ENCODE data around the gene RNF11. TPM values are rescaled to one million over a fixed set of nuclear protein-coding genes. Genes with fewer than 3 reads are reported as not detected.

RNF11 gene
- total and polyA plus RNA-seq, 7 donors: 64.3 to 137 (median 107) TPM

DNA sequence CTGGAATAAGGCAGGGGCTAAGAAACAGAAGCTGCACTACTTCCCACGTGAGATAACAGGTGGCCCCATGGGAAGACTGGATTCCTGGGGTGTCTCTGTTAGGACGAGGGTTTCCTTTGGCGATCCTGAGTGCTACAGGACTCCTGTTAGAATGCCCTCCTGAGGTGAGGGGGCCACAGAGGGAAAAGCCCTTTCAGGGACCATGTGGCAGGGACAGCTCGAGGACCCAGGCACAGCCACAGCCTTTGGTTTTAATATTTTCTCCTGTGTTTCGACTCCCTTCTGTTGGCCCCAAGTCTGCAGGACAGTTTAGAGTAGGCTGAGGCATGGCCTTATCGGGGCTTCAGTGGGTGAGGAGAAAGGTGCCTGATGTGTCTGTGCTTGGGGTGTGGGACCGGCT is 81.7 kb downstream of the RNF11 start:
- Histone ChIP-seq H3K9me3 (no peaks in the 10 kb centered on the region), H3K4me1 (no peaks in the 10 kb centered on the region), H3K27ac (no peak overlapping the region), H3K4me3 (no peak overlapping the region), H3K27me3 (ENCODE audit: insufficient read depth in 3 of 3, low read length in 2 of 3) (peaks cover 0 to 2% (median 0%) of the 10 kb centered on the region in 3 donors), H3K36me3 (ENCODE audit: insufficient read depth in 1 of 2, low read depth in 1 of 2) (no peaks in the 10 kb centered on the region)
- intact Hi-C loops (cut with DNase I): no loop called here
- 88 to 92% (median 88%) methylated on average over 7 of the region's 7 CpGs for WGBS, 3 donors
- no peak for DNase-seq
- ATAC-seq: no peak
- no peak for TF ChIP-seq CTCF (IDR thresholded peaks at IDR 0.05)

GRCh38 chr1:51320967-51321923 is 85.2 kb downstream of the RNF11 start:
- intact Hi-C loops (cut with DNase I): no loop called here
- no peaks in the 10 kb centered on the region for H3K4me1 ChIP-seq
- no peaks in the 10 kb centered on the region for H3K27me3 ChIP-seq (ENCODE audit: insufficient read depth in 3 of 3, low read length in 2 of 3)
- no peak overlapping the region for H3K27ac ChIP-seq
- no peaks in the 10 kb centered on the region for H3K9me3 ChIP-seq
- WGBS, 3 donors: 91 to 93% (median 92%) methylated on average over 11 of the region's 11 CpGs
- no peaks in the 10 kb centered on the region for H3K36me3 ChIP-seq (ENCODE audit: insufficient read depth in 1 of 2, low read depth in 1 of 2)
- no peak for DNase-seq
- no peak overlapping the region for H3K4me3 ChIP-seq
- no peak for ATAC-seq
- TF ChIP-seq CTCF (IDR thresholded peaks at IDR 0.05): no peak

- WGBS, 3 donors: 82 to 88% (median 84%) methylated on average over 2 of the region's 2 CpGs
- TF ChIP-seq CTCF (IDR thresholded peaks at IDR 0.05): no peak
- H3K36me3 ChIP-seq (ENCODE audit: insufficient read depth in 1 of 2, low read depth in 1 of 2): no peaks in the 10 kb centered on the region
These were observed 85.8 kb downstream of the RNF11 start for GRCh38 chr1:51321924-51322280.

GRCh38 chr1:51322417-51323101 is 86.5 kb downstream of the RNF11 start:
- Histone ChIP-seq H3K27me3 (ENCODE audit: insufficient read depth in 3 of 3, low read length in 2 of 3) (no peaks in the 10 kb centered on the region), H3K9me3 (no peaks in the 10 kb centered on the region), H3K4me1 (no peaks in the 10 kb centered on the region), H3K4me3 (no peak overlapping the region), H3K36me3 (ENCODE audit: insufficient read depth in 1 of 2, low read depth in 1 of 2) (no peaks in the 10 kb centered on the region), H3K27ac (no peak overlapping the region)
- intact Hi-C loops (cut with DNase I): no loop called here
- 84 to 92% (median 88%) methylated on average over 4 of the region's 4 CpGs for whole genome bisulfite sequencing, 3 donors
- ATAC-seq (no peak), DNase-seq (no peak)
- TF ChIP-seq CTCF (IDR thresholded peaks at IDR 0.05): no peak

More at GRCh38 chr1:51321924-51322280, 85.8 kb downstream of the RNF11 start:
- Histone ChIP-seq H3K4me3 (no peak overlapping the region), H3K27ac (no peak overlapping the region), H3K27me3 (ENCODE audit: insufficient read depth in 3 of 3, low read length in 2 of 3) (no peaks in the 10 kb centered on the region), H3K9me3 (no peaks in the 10 kb centered on the region), H3K4me1 (no peaks in the 10 kb centered on the region)
- intact Hi-C loops (cut with DNase I): no loop called here
- no peak for ATAC-seq
- DNase-seq: no peak

Other genes starting within 250 kb of the RNF11 start
- not detected for gene C1orf185, start 134.0 kb upstream of the RNF11 start, total RNA-seq
- gene C1orf185, start 134.0 kb upstream of the RNF11 start, polyA plus RNA-seq: not detected
- 10 to 100 TPM in 1 of 4 donors, 1 to 10 TPM in 3; 6.0 to 12.4 (median 6.9) TPM for gene TTC39A, start 94.3 kb downstream of the RNF11 start, total RNA-seq
- gene TTC39A, start 94.3 kb downstream of the RNF11 start, polyA plus RNA-seq: 1 to 10 TPM in 1 of 3 donors, under 1 TPM in 2; 0.48 to 3.2 (median 0.78) TPM